Activated CD8-positive, alpha-beta T cell treated with anti-CD3 and anti-CD28 coated beads for 36 hours (primary cell): Measurements from ENCODE around the gene TNFAIP3. TPM values are rescaled to one million over a fixed set of nuclear protein-coding genes. Genes with fewer than 3 reads are reported as not detected.

ENCODE experiments used
- ATAC-seq: fragments of 200-7000 bp; cut with Tn5 transposase; one replicate; pipeline ENCODE4 v1.10.0; 2021; ENCODE audit warnings: mild to moderate bottlenecking, moderate library complexity
- CTCF ChIA-PET: fragments of 350-600 bp; sonication (Branson Sonifier 250); formaldehyde crosslinking; loops from one replicate; lab custom pipeline; 2021; ENCODE audit warnings: antibody characterized with exemption; lab: Charles Lee
- POLR2A ChIA-PET: fragments of 350-600 bp; sonication (Branson Sonifier 250); formaldehyde crosslinking; loops from one replicate; lab custom pipeline; 2021; ENCODE audit warnings: antibody characterized with exemption; lab: Charles Lee
- DNase-seq: peaks from one replicate; pipeline ENCODE4 v3.0.0-alpha.2; 2020
- H3K27ac Mint-ChIP-seq: one replicate; pipeline ENCODE4 v1.8.0; 2021; ENCODE audit warnings: mild to moderate bottlenecking, mixed read lengths
- H3K27me3 Mint-ChIP-seq: one replicate; pipeline ENCODE4 v1.8.0; 2021; ENCODE audit warnings: mixed read lengths
- H3K36me3 Mint-ChIP-seq: one replicate; pipeline ENCODE4 v1.8.0; 2021; ENCODE audit warnings: low read depth, mixed read lengths
- H3K4me1 Mint-ChIP-seq: one replicate; pipeline ENCODE4 v1.8.0; 2021; ENCODE audit warnings: low read depth, mixed read lengths
- H3K4me3 Mint-ChIP-seq: one replicate; pipeline ENCODE4 v1.8.0; 2021; ENCODE audit warnings: mild to moderate bottlenecking, moderate library complexity, mixed read lengths
- H3K9me3 Mint-ChIP-seq: one replicate; pipeline ENCODE4 v1.8.0; 2021; ENCODE audit warnings: mixed read lengths
- intact Hi-C: fragments of 100-400 bp; cut with micrococcal nuclease; formaldehyde crosslinking; loops from one replicate; pipeline ENCODE4 v1.10.0; 2022
- total RNA-seq, 2 experiments: library from RNA; stranded (reverse); gene quantifications; one replicate each; pipeline ENCODE4 v1.2.3, GENCODE V29; 2021
- TF ChIP-seq, protein P1 (sequence below): fragments of 200-600 bp; IDR thresholded peaks from one replicate; pipeline ENCODE4 v1.8.0; 2022; ENCODE audit warnings: antibody characterized with exemption, mild to moderate bottlenecking

TNFAIP3 gene
- 100 to 1,000 TPM; 399 to 402 TPM for total RNA-seq

DNA sequence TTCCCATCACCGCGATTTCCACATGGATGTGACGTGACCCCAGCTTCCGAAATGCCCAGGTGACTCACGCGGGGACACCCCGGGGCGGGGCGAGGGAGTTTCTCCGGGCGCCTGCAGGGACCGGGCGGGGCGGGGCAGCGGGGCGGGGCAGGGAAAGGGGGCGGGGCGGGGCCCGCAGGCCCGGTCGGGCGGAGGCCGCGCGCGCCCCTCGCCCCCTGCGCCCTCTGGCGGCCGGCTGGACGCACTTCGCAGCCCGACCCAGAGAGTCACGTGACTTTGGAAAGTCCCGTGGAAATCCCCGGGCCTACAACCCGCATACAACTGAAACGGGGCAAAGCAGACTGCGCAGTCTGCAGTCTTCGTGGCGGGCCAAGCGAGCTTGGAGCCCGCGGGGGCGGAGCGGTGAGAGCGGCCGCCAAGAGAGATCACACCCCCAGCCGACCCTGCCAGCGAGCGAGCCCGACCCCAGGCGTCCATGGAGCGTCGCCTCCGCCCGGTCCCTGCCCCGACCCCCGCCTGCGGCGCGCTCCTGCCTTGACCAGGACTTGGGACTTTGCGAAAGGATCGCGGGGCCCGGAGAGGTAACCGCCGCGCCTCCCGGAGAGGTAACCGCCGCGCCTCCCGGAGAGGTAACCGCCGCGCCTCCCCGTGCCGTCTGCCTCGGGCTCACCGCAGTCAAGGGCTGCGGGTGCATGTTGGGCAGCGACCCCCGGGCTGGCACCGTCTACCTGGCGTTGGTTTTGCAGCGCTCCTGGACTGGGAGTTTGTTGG is at the start of gene TNFAIP3:
TNFAIP3 (plus strand) TSS at position 346 of the 771 bp plus-strand sequence. CDS start 3,969 bp downstream, outside the sequence.
- CTCF ChIA-PET: interaction anchor here (0.6 to 11.1 kb wide), 40 partner anchors 10 to 170 kb away, joined by 3 to 360 read pairs (median 6); no protein-coding TSS in a partner anchor
- peaks cover 39% of the 10 kb centered on the region for H3K4me1 Mint-ChIP-seq
- H3K27me3 Mint-ChIP-seq: no peaks in the 10 kb centered on the region
- H3K36me3 Mint-ChIP-seq: peaks cover 67% of the 10 kb centered on the region
- ATAC-seq: peak; percentile 70
- H3K4me3 Mint-ChIP-seq: peak within 1 kb of the TSS; percentile 98
- H3K27ac Mint-ChIP-seq: peak within 1 kb of the TSS; percentile 99
- DNase-seq: peak; percentile 97
- H3K9me3 Mint-ChIP-seq: peaks cover 2% of the 10 kb centered on the region
- POLR2A ChIA-PET: interaction anchor here (0.6 to 7.0 kb wide), 41 partner anchors 10 to 186 kb away, joined by 3 to 44 read pairs (median 5); no protein-coding TSS in a partner anchor
- intact Hi-C loops: loop anchor here (1.0 kb wide), 1 partner anchor 39 kb away; no protein-coding TSS in a partner anchor
- TF ChIP-seq, protein P1, sequence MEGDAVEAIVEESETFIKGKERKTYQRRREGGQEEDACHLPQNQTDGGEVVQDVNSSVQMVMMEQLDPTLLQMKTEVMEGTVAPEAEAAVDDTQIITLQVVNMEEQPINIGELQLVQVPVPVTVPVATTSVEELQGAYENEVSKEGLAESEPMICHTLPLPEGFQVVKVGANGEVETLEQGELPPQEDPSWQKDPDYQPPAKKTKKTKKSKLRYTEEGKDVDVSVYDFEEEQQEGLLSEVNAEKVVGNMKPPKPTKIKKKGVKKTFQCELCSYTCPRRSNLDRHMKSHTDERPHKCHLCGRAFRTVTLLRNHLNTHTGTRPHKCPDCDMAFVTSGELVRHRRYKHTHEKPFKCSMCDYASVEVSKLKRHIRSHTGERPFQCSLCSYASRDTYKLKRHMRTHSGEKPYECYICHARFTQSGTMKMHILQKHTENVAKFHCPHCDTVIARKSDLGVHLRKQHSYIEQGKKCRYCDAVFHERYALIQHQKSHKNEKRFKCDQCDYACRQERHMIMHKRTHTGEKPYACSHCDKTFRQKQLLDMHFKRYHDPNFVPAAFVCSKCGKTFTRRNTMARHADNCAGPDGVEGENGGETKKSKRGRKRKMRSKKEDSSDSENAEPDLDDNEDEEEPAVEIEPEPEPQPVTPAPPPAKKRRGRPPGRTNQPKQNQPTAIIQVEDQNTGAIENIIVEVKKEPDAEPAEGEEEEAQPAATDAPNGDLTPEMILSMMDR: peak; percentile 60

DNA sequence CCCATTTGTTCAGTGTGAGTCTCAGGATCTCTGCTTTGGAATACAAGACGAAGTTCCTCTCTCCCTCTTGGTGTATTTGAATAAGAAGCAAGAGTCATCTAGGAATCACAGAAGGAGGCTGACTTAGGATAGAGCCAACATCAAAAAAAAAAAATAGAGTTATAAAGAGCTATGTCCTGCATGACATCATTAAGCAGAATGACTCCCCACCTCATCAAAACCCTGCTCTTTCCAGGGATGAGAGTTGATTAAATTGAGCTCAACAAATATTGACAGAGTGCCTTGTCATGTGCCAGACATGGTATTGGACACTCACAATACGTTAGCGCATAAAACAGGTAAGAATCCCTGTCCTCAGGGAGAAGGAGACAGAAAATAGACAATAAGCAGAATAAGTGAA is 48.6 kb upstream of the TNFAIP3 start:
- intact Hi-C loops: no loop called here
- Mint-ChIP-seq H3K9me3 (no peaks in the 10 kb centered on the region), H3K27ac (peak overlapping the region; percentile 94), H3K27me3 (no peaks in the 10 kb centered on the region), H3K4me1 (peaks cover 74% of the 10 kb centered on the region), H3K36me3 (peaks cover 8% of the 10 kb centered on the region), H3K4me3 (no peak overlapping the region)
- ChIA-PET CTCF (interaction anchor here (0.5 to 0.9 kb wide), 3 partner anchors 9 to 35 kb away, joined by 3 read pairs; no protein-coding TSS in a partner anchor), POLR2A (interaction anchor here (1.5 to 2.7 kb wide), 2 partner anchors 7 to 48 kb away, joined by 4 to 11 read pairs; no protein-coding TSS in a partner anchor)
- no peak for ATAC-seq
- no peak for DNase-seq
- TF ChIP-seq, protein P1: no peak

DNA sequence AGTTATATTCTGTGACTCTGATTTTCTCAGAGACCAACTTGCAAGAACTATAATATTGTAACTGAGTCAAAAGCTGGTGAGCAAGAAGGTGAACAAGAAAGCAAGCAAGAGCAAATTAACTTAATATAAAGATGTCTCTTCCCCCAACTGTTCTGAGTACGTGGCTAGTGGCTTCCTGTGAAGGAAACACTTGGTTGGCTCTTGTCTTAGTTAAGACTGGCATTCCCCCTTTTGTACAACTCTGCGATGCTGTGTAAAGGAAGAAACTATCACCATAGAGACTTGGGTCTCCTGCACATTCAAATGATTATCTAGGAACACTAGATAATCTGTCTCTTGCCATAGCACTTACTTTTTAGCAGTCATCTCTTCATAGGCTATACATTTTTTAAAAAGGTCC is 47.3 kb upstream of the TNFAIP3 start:
- CTCF ChIA-PET: interaction anchor here (1.2 to 2.3 kb wide), 5 partner anchors 8 to 158 kb away, joined by 3 to 10 read pairs (median 4); no protein-coding TSS in a partner anchor
- Mint-ChIP-seq H3K4me3 (peak overlapping the region; percentile 39), H3K9me3 (no peaks in the 10 kb centered on the region), H3K4me1 (peaks cover 81% of the 10 kb centered on the region), H3K27me3 (no peaks in the 10 kb centered on the region), H3K27ac (peak overlapping the region; percentile 94), H3K36me3 (peaks cover 9% of the 10 kb centered on the region)
- DNase-seq: peak; percentile 62
- ATAC-seq: peak; percentile 66
- TF ChIP-seq, protein P1: no peak
- POLR2A ChIA-PET: interaction anchor here (0.6 to 2.7 kb wide), 7 partner anchors 9 to 121 kb away, joined by 3 to 11 read pairs (median 4); no protein-coding TSS in a partner anchor
- intact Hi-C loops: no loop called here

DNA sequence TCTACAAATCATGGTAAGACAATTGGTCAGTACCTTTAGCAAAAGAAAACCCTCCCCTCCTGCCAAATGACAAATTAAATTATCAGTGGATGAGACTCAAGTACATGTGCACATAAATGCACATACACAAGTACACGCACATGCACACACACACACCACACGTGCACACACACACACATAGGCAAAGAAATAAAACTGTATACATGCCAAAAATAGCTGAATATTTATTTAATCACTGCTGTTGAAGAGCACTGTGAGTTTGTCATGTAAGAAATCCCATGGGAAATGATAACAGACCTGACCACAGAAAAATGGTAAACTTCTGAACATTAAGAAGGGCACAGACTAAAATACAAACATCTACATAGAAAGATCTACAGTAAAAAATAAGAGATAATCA is 46.6 kb upstream of the TNFAIP3 start:
- no peak for DNase-seq
- Mint-ChIP-seq H3K27ac (peak overlapping the region; percentile 94), H3K4me3 (no peak overlapping the region), H3K9me3 (no peaks in the 10 kb centered on the region), H3K27me3 (no peaks in the 10 kb centered on the region), H3K4me1 (peaks cover 88% of the 10 kb centered on the region), H3K36me3 (peaks cover 9% of the 10 kb centered on the region)
- CTCF ChIA-PET: interaction anchor here (1.2 to 2.3 kb wide), 6 partner anchors 9 to 159 kb away, joined by 3 to 10 read pairs (median 4); no protein-coding TSS in a partner anchor
- TF ChIP-seq, protein P1: no peak
- ATAC-seq: no peak
- intact Hi-C loops: no loop called here
- POLR2A ChIA-PET: interaction anchor here (0.8 to 2.7 kb wide), 5 partner anchors 9 to 122 kb away, joined by 3 to 11 read pairs (median 4); no protein-coding TSS in a partner anchor
